Type B pancreatic cell (in vitro differentiated cells): Measurements from ENCODE around the gene CYP27B1. TPM values are rescaled to one million over a fixed set of nuclear protein-coding genes. Genes with fewer than 3 reads are reported as not detected.
A peak's percentile ranks its signal among the peaks of the same experiment; 100 is the strongest.

Experiments used
- DNase-seq: peaks from one replicate; pipeline ENCODE4 v3.0.0; 2021; ENCODE audit warnings: mixed read lengths; ENCODE audit not compliant: unreplicated experiment; ENCODE audit errors: extremely low spot score
- H3K27ac Mint-ChIP-seq: 2 replicates; pipeline ENCODE4 v1.8.0; 2021; ENCODE audit warnings: mild to moderate bottlenecking, mixed read lengths
- H3K27me3 Mint-ChIP-seq: 2 replicates; pipeline ENCODE4 v1.8.0; 2021; ENCODE audit warnings: mixed read lengths
- H3K36me3 Mint-ChIP-seq: 2 replicates; pipeline ENCODE4 v1.8.0; 2021; ENCODE audit warnings: mixed read lengths
- H3K4me1 Mint-ChIP-seq: one replicate; pipeline ENCODE4 v1.8.0; 2021; ENCODE audit warnings: mixed read lengths; ENCODE audit not compliant: unreplicated experiment
- H3K4me3 Mint-ChIP-seq: 2 replicates; pipeline ENCODE4 v1.8.0; 2021; ENCODE audit warnings: mild to moderate bottlenecking, mixed read lengths
- H3K9me3 Mint-ChIP-seq: 2 replicates; pipeline ENCODE4 v1.8.0; 2021; ENCODE audit warnings: mixed read lengths
- CTCF ChIP-seq: fragments of 200-600 bp; sonication (generic); conservative IDR thresholded peaks from 2 replicates; pipeline ENCODE4 v1.5.0; 2021; ENCODE audit warnings: antibody characterized with exemption, mild to moderate bottlenecking
- total RNA-seq: library from RNA; stranded (reverse); gene quantifications from 2 replicates; pipeline ENCODE4 v1.2.1, GENCODE V29; 2021; ENCODE audit warnings: low replicate concordance

CYP27B1 gene
- total RNA-seq, 1 donor from 2014 or later = 2.2 TPM

GRCh38 chr12:57796996-57797395 lies 30.1 kb upstream of the CYP27B1 start:
- no peak for DNase-seq
- no peaks in the 10 kb centered on the region for H3K9me3 Mint-ChIP-seq
- H3K27me3 Mint-ChIP-seq = no peaks in the 10 kb centered on the region

GRCh38 chr12:57795354-57795753 lies 28.5 kb upstream of the CYP27B1 start:
- no peak for DNase-seq
- no peak for TF ChIP-seq CTCF
- H3K4me3 Mint-ChIP-seq = no peak overlapping the region
- no peaks in the 10 kb centered on the region for H3K9me3 Mint-ChIP-seq
- no peaks in the 10 kb centered on the region for H3K27me3 Mint-ChIP-seq
- no peaks in the 10 kb centered on the region for H3K4me1 Mint-ChIP-seq
- peaks cover 16% of the 10 kb centered on the region for H3K36me3 Mint-ChIP-seq
- H3K27ac Mint-ChIP-seq = no peak overlapping the region

More at GRCh38 chr12:57796996-57797395, 30.1 kb upstream of the CYP27B1 start:
- Mint-ChIP-seq H3K4me3 (no peak overlapping the region), H3K27ac (no peak overlapping the region), H3K36me3 (peaks cover 16% of the 10 kb centered on the region), H3K4me1 (no peaks in the 10 kb centered on the region)
- no peak for TF ChIP-seq CTCF

- TF ChIP-seq CTCF = no peak
- DNase-seq = no peak
- Mint-ChIP-seq H3K27ac (no peak overlapping the region), H3K36me3 (peaks cover 12% of the 10 kb centered on the region), H3K27me3 (no peaks in the 10 kb centered on the region), H3K4me1 (no peaks in the 10 kb centered on the region), H3K9me3 (no peaks in the 10 kb centered on the region), H3K4me3 (no peak overlapping the region)
These were observed 27.0 kb upstream of the CYP27B1 start for GRCh38 chr12:57793920-57794319.

- H3K9me3 Mint-ChIP-seq = no peaks in the 10 kb centered on the region
- no peaks in the 10 kb centered on the region for H3K27me3 Mint-ChIP-seq
- TF ChIP-seq CTCF = no peak
- H3K4me3 Mint-ChIP-seq = peak overlapping the region; percentile 82
- H3K36me3 Mint-ChIP-seq = peaks cover 20% of the 10 kb centered on the region
- peaks cover 7% of the 10 kb centered on the region for H3K4me1 Mint-ChIP-seq
- no peak for DNase-seq
- no peak overlapping the region for H3K27ac Mint-ChIP-seq
These were observed 17.0 kb upstream of the CYP27B1 start for GRCh38 chr12:57783861-57784260.

GRCh38 chr12:57783466-57783801 lies 16.6 kb upstream of the CYP27B1 start:
- Mint-ChIP-seq H3K36me3 (peaks cover 20% of the 10 kb centered on the region), H3K9me3 (no peaks in the 10 kb centered on the region), H3K4me3 (peak overlapping the region; percentile 100), H3K27ac (peak overlapping the region; percentile 97), H3K4me1 (peaks cover 7% of the 10 kb centered on the region), H3K27me3 (no peaks in the 10 kb centered on the region)
- no peak for DNase-seq
- TF ChIP-seq CTCF = no peak
